ENCODE data around the gene SRPK2. TPM values are rescaled to one million over a fixed set of nuclear protein-coding genes. Genes with fewer than 3 reads are reported as not detected.

The SRPK2 gene
- total RNA-seq, 1 donor from 2014 or later, result 69.5 TPM

GRCh38 chr7:105228555-105228954 is 160.2 kb downstream of the SRPK2 start:
- H3K9me3 Mint-ChIP-seq (ENCODE audit: unreplicated experiment), result peaks cover 6% of the 10 kb centered on the region
- no peaks in the 10 kb centered on the region for H3K27me3 Mint-ChIP-seq (ENCODE audit: unreplicated experiment)
- H3K36me3 Mint-ChIP-seq (ENCODE audit: unreplicated experiment), result peaks cover 12% of the 10 kb centered on the region
- H3K27ac Mint-ChIP-seq (ENCODE audit: unreplicated experiment), result no peak overlapping the region
- DNase-seq (ENCODE audit: extremely low spot score, unreplicated experiment), result no peak
- TF ChIP-seq CTCF (IDR thresholded peaks at IDR 0.05), result no peak
- peaks cover 18% of the 10 kb centered on the region for H3K4me1 Mint-ChIP-seq (ENCODE audit: unreplicated experiment)
- H3K4me3 Mint-ChIP-seq (ENCODE audit: unreplicated experiment), result no peak overlapping the region

- Mint-ChIP-seq H3K4me1 (ENCODE audit: unreplicated experiment) (peaks cover 28% of the 10 kb centered on the region), H3K27me3 (ENCODE audit: unreplicated experiment) (no peaks in the 10 kb centered on the region), H3K27ac (ENCODE audit: unreplicated experiment) (no peak overlapping the region), H3K9me3 (ENCODE audit: unreplicated experiment) (peaks cover 6% of the 10 kb centered on the region), H3K36me3 (ENCODE audit: unreplicated experiment) (peaks cover 12% of the 10 kb centered on the region), H3K4me3 (ENCODE audit: unreplicated experiment) (no peak overlapping the region)
- no peak for TF ChIP-seq CTCF (IDR thresholded peaks at IDR 0.05)
- DNase-seq (ENCODE audit: extremely low spot score, unreplicated experiment), result no peak
Observed at GRCh38 chr7:105227391-105227790, 161.3 kb downstream of the SRPK2 start.

GRCh38 chr7:105224884-105225651 is 163.7 kb downstream of the SRPK2 start:
- H3K9me3 Mint-ChIP-seq (ENCODE audit: unreplicated experiment), result peaks cover 6% of the 10 kb centered on the region
- no peak for DNase-seq (ENCODE audit: extremely low spot score, unreplicated experiment)
- TF ChIP-seq CTCF (IDR thresholded peaks at IDR 0.05), result no peak
- peaks cover 3% of the 10 kb centered on the region for H3K36me3 Mint-ChIP-seq (ENCODE audit: unreplicated experiment)
- H3K27ac Mint-ChIP-seq (ENCODE audit: unreplicated experiment), result peak overlapping the region; percentile 35
- H3K27me3 Mint-ChIP-seq (ENCODE audit: unreplicated experiment), result no peaks in the 10 kb centered on the region
- peaks cover 35% of the 10 kb centered on the region for H3K4me1 Mint-ChIP-seq (ENCODE audit: unreplicated experiment)
- no peak overlapping the region for H3K4me3 Mint-ChIP-seq (ENCODE audit: unreplicated experiment)

GRCh38 chr7:105222953-105223352 is 165.8 kb downstream of the SRPK2 start:
- Mint-ChIP-seq H3K27ac (ENCODE audit: unreplicated experiment) (no peak overlapping the region), H3K27me3 (ENCODE audit: unreplicated experiment) (no peaks in the 10 kb centered on the region), H3K36me3 (ENCODE audit: unreplicated experiment) (peaks cover 3% of the 10 kb centered on the region), H3K4me3 (ENCODE audit: unreplicated experiment) (no peak overlapping the region), H3K9me3 (ENCODE audit: unreplicated experiment) (peaks cover 6% of the 10 kb centered on the region), H3K4me1 (ENCODE audit: unreplicated experiment) (peaks cover 45% of the 10 kb centered on the region)
- no peak for TF ChIP-seq CTCF (IDR thresholded peaks at IDR 0.05)
- no peak for DNase-seq (ENCODE audit: extremely low spot score, unreplicated experiment)

GRCh38 chr7:105219771-105220160 is 169.0 kb downstream of the SRPK2 start:
- DNase-seq (ENCODE audit: extremely low spot score, unreplicated experiment), result no peak
- Mint-ChIP-seq H3K4me1 (ENCODE audit: unreplicated experiment) (peaks cover 47% of the 10 kb centered on the region), H3K36me3 (ENCODE audit: unreplicated experiment) (peaks cover 4% of the 10 kb centered on the region), H3K27me3 (ENCODE audit: unreplicated experiment) (no peaks in the 10 kb centered on the region), H3K27ac (ENCODE audit: unreplicated experiment) (no peak overlapping the region), H3K4me3 (ENCODE audit: unreplicated experiment) (no peak overlapping the region), H3K9me3 (ENCODE audit: unreplicated experiment) (no peaks in the 10 kb centered on the region)
- no peak for TF ChIP-seq CTCF (IDR thresholded peaks at IDR 0.05)
